ENCODE measurements around the gene KCNIP1. TPM values are rescaled to one million over a fixed set of nuclear protein-coding genes. Genes with fewer than 3 reads are reported as not detected.

The KCNIP1 gene
- polyA plus RNA-seq, 1 of the 3 experiments (the other 2 are of a cell fraction): 1.3 TPM

DNA sequence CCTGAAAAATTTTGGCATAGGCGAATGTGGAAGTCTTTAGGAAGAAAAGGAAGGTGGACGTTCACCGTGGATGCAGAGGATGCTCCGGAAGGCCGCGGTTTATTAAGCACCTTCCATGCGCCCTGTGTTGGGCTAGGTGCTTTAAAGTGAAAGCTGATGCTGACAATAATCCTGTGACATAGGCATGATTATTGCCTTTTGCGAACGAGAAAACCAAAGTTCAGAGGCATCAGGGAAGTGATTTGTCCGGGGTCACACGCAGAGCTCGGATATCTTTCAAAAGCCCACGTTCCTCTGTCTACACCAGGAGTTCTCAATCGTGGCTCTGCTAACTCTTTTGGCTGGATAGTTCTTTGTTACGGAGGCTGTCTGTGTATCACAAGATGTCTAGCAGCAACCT is 267.7 kb downstream of the KCNIP1 start:
- DNase-seq: no peak
- Histone ChIP-seq H2AFZ (ENCODE audit: low read depth) (no peak overlapping the region), H3F3A (replicated peaks; ENCODE audit: insufficient read depth) (no peaks in the 10 kb centered on the region), H3K4me1 (ENCODE audit: control insufficient read depth in 1 of 2, insufficient read depth in 2 of 2, low read depth in 1 of 2, low read length in 1 of 2) (peaks cover 0 to 12% of the 10 kb centered on the region in 2 experiments; a peak in 2 of 4 replicates), H4K20me1 (ENCODE audit: insufficient read depth) (no peaks in the 10 kb centered on the region), H3K27ac (ENCODE audit: low read depth in 2 of 2, low read length in 1 of 2) (no peak overlapping the region), H3K9me2 (no peaks in the 10 kb centered on the region), H3K36me3 (replicated peaks in 1 of 2; ENCODE audit: control insufficient read depth in 1 of 2, insufficient read depth in 2 of 2, low read length in 1 of 2) (no peaks in the 10 kb centered on the region), H3K4me2 (no peak overlapping the region), H3K4me3 (ENCODE audit: low read depth in 2 of 2, low read length in 1 of 2) (no peak overlapping the region), H3K9ac (no peak overlapping the region), H3K79me2 (ENCODE audit: insufficient read depth) (no peaks in the 10 kb centered on the region), H3K9me3 (no peaks in the 10 kb centered on the region), H3K27me3 (ENCODE audit: insufficient read depth) (no peaks in the 10 kb centered on the region)
- no peak for TF ChIP-seq CHD2 (IDR thresholded peaks at IDR 0.05; ENCODE audit: low read length, partially characterized antibody)
- TF ChIP-seq TEAD4 (IDR thresholded peaks at IDR 0.05; ENCODE audit: borderline replicate concordance, insufficient read depth): no peak
- TF ChIP-seq GABPA (IDR thresholded peaks at IDR 0.05; ENCODE audit: low read depth): no peak
- TF ChIP-seq EP300 (IDR thresholded peaks at IDR 0.05; ENCODE audit: borderline replicate concordance in 1 of 2, low read depth in 1 of 2, low read length in 1 of 2): no peak
- no peak for TF ChIP-seq FOSL2 (IDR thresholded peaks at IDR 0.05; ENCODE audit: borderline replicate concordance, low read depth)
- TF ChIP-seq RXRA (IDR thresholded peaks at IDR 0.05; ENCODE audit: borderline replicate concordance, low read depth): no peak
- no peak for TF ChIP-seq YY1 (IDR thresholded peaks at IDR 0.05; ENCODE audit: low read depth)
- no peak for TF ChIP-seq IRF3 (IDR thresholded peaks at IDR 0.05; ENCODE audit: low read depth, low read length)
- no peak for TF ChIP-seq ZBTB33 (IDR thresholded peaks at IDR 0.05; ENCODE audit: borderline replicate concordance, low read depth)
- no peak for TF ChIP-seq JUND (IDR thresholded peaks at IDR 0.05)
- POLR2A ChIA-PET: no interaction called here
- CTCF ChIA-PET: interaction anchor here (0.8 to 1.9 kb wide), 3 partner anchors 21 to 27 kb away, joined by 3 to 11 read pairs (median 3); no protein-coding TSS in a partner anchor
- WGBS (ENCODE audit: low lambda C conversion rate): 71% methylated on average over 15 of the region's 15 CpGs

DNA sequence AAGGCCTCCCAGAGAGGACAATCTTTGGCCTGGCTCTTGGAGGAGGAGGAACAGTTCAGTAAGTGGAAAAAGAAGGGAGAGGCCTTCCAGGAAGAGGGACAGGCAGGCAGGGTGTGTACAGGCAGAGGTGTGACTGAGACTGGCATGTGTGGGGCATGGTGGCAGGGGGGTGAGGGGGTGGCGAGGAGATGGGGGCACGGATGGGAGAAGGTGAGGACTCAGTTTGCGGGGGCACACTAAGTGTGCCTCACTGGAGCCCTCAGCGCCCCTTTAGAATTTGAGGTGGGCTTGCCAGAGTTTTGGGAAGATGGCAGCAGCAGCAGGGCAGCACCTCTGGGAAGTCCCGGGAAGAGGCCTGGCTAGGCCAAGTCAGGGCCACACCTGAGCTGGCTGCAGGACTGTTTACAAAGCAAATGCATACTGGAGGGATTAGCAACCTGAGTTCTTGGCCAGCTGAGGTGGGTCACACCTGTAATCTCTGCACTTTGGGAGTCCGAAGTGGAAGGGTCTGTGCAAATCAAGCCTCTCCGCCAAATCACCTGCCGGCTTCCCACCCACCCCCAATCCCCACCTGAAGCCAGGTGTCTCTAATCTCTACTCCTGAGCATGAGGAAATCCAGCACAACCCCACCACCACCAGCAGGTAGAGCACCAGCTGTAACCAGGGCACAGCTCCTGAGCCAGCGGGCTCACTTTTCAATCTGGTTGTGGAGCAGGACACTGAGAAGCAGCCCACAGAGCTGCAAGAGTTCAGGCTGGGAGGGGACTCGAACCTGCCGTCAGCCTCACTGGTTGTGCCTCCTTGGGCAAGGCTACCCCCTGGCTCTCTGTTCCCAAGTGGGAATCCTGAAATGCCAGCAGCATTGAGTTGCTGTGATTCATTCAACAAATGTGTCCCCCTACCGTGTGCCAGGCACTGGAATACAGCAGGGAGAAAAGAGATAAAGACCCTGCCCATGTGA is 269.5 kb downstream of the KCNIP1 start:
- H2AFZ ChIP-seq (ENCODE audit: low read depth): no peak overlapping the region
- no peak for TF ChIP-seq EP300 (IDR thresholded peaks at IDR 0.05; ENCODE audit: borderline replicate concordance in 1 of 2, low read depth in 1 of 2, low read length in 1 of 2)
- TF ChIP-seq RXRA (IDR thresholded peaks at IDR 0.05; ENCODE audit: borderline replicate concordance, low read depth): no peak
- TF ChIP-seq RFX5 (IDR thresholded peaks at IDR 0.05; ENCODE audit: low read length): no peak
- no peak for TF ChIP-seq GATA2 (CRISPR knock-in tag; IDR thresholded peaks at IDR 0.05)
- TF ChIP-seq, protein P1, sequence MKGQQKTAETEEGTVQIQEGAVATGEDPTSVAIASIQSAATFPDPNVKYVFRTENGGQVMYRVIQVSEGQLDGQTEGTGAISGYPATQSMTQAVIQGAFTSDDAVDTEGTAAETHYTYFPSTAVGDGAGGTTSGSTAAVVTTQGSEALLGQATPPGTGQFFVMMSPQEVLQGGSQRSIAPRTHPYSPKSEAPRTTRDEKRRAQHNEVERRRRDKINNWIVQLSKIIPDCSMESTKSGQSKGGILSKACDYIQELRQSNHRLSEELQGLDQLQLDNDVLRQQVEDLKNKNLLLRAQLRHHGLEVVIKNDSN (IDR thresholded peaks at IDR 0.05; ENCODE audit: borderline replicate concordance, low read depth): no peak
- TF ChIP-seq MXI1 (IDR thresholded peaks at IDR 0.05; ENCODE audit: low read depth, low read length): no peak
- no peak for TF ChIP-seq GABPA (IDR thresholded peaks at IDR 0.05; ENCODE audit: low read depth)
- TF ChIP-seq MEF2A (IDR thresholded peaks at IDR 0.05; ENCODE audit: borderline replicate concordance, low read depth): no peak
- TF ChIP-seq FOXM1 (IDR thresholded peaks at IDR 0.05; ENCODE audit: low read depth): no peak
- no peak for TF ChIP-seq CTCF (IDR thresholded peaks at IDR 0.05)
- no peak for TF ChIP-seq SMC3 (IDR thresholded peaks at IDR 0.05; ENCODE audit: low read depth, low read length)

More for the DNA sequence above, 269.5 kb downstream of the KCNIP1 start:
- DNase-seq: no peak
- no peaks in the 10 kb centered on the region; the same call in 1 of the 2 replicates for H3K27me3 ChIP-seq (ENCODE audit: insufficient read depth)
- H3K9me2 ChIP-seq: no peaks in the 10 kb centered on the region
- no peaks in the 10 kb centered on the region for H3K9me3 ChIP-seq
- 62% methylated on average over 5 of the region's 12 CpGs for WGBS (ENCODE audit: low lambda C conversion rate)
- CTCF ChIA-PET: interaction anchor here (1.1 to 1.9 kb wide), 2 partner anchors 18 to 29 kb away, joined by 3 to 11 read pairs; no protein-coding TSS in a partner anchor
- H3K36me3 ChIP-seq (replicated peaks in 1 of 2; ENCODE audit: control insufficient read depth in 1 of 2, insufficient read depth in 2 of 2, low read length in 1 of 2): no peaks in the 10 kb centered on the region
- no peak overlapping the region for H3K4me3 ChIP-seq (ENCODE audit: low read depth in 2 of 2, low read length in 1 of 2)
- POLR2A ChIA-PET: no interaction called here
- H3K4me1 ChIP-seq (ENCODE audit: control insufficient read depth in 1 of 2, insufficient read depth in 2 of 2, low read depth in 1 of 2, low read length in 1 of 2): peaks cover 0 to 12% of the 10 kb centered on the region in 2 experiments; a peak in 2 of 4 replicates
- H4K20me1 ChIP-seq (ENCODE audit: insufficient read depth): no peaks in the 10 kb centered on the region
- H3K27ac ChIP-seq (ENCODE audit: low read depth in 2 of 2, low read length in 1 of 2): no peak overlapping the region
- no peaks in the 10 kb centered on the region for H3F3A ChIP-seq (replicated peaks; ENCODE audit: insufficient read depth)
- no peaks in the 10 kb centered on the region for H3K79me2 ChIP-seq (ENCODE audit: insufficient read depth)
- H3K9ac ChIP-seq: no peak overlapping the region
- no peak overlapping the region for H3K4me2 ChIP-seq

Data from SK-N-SH (cell line).